HG03103 (cell line): ENCODE results near the gene PRKN.
A peak's percentile ranks its signal among the peaks of the same experiment; 100 is the strongest.

Experiments
- ATAC-seq: cut with Tn5 transposase; IDR thresholded peaks from one replicate; pipeline ENCODE4 v1.9.1; 2021; ENCODE audit warnings: low read depth; ENCODE audit not compliant: unreplicated experiment

The PRKN gene

GRCh38 chr6:162165479-162165878 is 562.1 kb downstream of the PRKN start:
- ATAC-seq: no peak

GRCh38 chr6:162157167-162157870 is 570.2 kb downstream of the PRKN start:
- peak; percentile 92 for ATAC-seq

GRCh38 chr6:162156146-162156545 is 571.4 kb downstream of the PRKN start:
- no peak for ATAC-seq

DNA sequence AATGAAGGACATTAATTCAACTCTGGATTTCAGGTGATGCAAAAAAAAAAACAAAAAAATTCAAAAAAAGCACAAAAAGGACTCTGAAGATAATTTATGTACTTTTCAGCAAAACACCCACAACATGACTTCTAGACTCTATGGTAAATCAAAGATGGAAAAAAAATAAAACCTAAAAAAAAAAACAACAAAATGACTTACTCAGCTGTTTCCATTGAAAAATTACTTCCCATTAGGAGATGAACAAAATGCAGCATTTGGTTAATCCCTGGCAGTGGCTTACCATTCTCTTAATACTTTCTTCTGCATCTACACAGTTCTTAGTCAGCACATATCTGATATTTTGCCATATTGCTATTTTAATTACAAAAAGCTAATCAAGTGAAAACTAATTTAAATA is 572.6 kb downstream of the PRKN start:
- ATAC-seq: no peak

DNA sequence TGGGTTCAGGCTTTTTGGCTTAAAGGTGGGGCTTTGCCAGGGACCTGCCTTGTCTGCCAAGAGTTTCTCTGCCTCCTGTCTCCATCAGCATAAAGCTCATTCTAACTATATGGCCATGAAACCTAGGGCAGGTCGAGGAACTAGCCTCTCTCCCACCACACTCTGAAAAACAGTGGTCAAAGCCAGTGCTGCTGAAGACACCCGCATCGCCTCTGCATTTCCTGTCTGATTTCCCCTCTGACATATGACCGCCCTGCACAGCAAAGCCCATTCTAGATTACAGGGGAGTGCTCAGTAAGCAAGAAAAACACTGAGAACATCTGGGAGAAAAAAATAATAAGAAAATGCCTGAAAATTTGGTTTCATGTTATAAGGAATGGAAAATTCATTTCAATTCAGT is 573.6 kb downstream of the PRKN start:
- ATAC-seq: no peak

DNA sequence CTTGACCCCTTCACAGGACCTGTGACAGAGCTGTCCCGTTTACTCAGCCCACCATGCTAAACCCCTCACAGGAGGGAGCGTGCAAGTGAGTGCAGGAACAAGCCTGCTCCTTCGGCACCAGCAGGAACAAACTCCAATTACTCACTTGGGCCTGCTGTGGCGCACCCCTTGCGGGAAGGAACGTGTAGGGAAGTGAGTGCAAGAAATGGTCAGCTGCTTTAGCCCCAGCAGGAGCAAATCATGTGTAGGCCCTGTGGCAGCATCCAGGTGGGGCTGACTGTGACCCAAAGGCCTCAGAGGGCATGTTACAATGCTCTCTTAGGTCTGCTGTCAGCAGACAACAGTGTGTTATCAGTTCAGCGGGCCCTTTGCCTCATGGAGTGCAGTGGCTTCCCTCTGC is 574.4 kb downstream of the PRKN start:
- ATAC-seq: no peak

GRCh38 chr6:162151021-162151665 is 576.4 kb downstream of the PRKN start:
- no peak for ATAC-seq

GRCh38 chr6:162150295-162150694 is 577.3 kb downstream of the PRKN start:
- no peak for ATAC-seq

DNA sequence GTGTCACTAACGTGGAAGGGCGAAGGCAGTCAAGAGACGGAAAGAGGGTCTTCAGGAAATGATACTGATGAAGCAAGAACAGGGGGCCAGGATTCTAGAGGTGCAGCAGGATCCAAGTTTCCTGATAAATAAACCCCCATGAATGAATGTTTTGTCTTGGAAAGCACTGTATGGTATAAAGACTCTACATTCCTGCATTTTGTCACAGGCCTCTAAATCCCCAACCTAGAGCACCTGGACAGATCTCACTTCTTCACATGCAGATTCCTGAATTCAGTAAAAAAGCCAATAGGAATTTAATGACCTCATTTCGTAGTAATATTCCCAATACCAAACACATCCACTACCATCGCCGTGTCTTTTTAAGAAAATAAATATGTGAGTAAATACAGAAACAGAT is 577.8 kb downstream of the PRKN start:
- no peak for ATAC-seq

DNA sequence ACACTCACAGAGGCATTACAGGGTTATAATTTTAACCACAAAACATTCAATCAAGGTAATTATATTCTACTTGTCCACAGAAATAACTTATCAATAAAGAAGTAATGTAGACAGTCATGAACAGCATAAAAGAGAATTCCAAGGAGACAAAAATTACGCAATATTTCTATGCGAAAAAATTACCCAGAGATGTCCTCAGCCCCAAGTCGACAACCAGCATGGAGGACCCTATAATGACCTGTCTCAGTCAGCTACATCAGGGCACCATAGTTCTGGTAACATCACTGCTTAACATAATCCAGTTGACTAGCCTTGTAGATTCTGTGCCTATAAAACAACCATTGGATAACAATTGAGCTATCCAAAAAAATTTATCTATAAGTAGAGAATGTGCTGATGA is 579.8 kb downstream of the PRKN start:
- ATAC-seq: no peak

DNA sequence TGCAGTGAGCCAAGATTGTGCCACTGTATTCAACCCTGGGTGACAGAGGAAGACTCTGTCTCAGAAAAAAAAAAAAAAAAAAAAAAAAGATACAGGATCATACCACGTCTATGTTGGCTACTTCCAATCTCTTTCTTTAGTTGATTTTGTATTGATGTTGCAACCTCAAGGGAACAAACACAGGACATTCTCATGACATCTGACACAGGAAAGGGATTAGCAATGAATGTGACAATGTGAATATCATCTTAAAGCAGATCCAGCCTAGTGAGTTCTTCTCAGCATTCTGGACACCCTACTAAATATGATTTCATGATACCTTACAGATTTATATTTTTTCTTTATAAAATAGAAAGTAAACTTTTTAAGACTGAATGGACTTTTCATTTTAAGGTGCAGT is 580.3 kb downstream of the PRKN start:
- ATAC-seq: no peak

GRCh38 chr6:162140251-162140852 is 587.2 kb downstream of the PRKN start:
- no peak for ATAC-seq

GRCh38 chr6:162125659-162126058 is 601.9 kb downstream of the PRKN start:
- no peak for ATAC-seq

DNA sequence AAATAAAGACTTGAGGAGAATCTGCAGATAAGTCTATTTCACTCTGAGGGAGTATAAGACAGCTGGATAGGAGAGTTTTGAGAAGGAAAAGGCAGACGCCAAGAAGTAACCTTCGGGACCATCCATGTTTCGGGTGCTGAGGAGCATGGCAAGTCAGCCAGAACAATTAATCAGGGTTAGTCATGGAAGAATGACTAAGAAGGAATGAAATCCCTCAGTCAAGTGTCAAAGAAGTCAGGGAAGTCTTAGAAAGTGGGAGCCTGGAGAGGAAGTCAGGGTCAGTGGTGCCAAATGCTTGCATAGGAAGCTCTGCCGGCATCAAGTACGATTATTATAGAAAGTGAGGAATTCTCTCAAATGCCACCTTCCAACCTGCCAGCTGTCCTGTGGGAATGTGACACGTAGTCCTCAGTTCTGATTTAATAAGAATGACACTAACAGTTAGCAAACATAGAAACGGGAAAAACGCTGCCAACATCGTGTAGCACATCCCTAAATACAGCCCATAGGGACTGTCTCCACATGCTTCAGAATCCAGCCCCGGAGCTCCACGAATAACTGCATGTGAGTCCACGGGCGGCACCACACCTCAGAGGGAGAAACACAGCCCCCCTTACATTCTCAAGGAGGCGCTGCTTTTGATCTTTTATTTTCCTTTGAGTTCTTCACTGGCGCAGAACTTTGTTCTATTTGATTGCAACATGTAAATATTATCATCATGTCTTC is 602.7 kb downstream of the PRKN start:
- ATAC-seq: no peak

DNA sequence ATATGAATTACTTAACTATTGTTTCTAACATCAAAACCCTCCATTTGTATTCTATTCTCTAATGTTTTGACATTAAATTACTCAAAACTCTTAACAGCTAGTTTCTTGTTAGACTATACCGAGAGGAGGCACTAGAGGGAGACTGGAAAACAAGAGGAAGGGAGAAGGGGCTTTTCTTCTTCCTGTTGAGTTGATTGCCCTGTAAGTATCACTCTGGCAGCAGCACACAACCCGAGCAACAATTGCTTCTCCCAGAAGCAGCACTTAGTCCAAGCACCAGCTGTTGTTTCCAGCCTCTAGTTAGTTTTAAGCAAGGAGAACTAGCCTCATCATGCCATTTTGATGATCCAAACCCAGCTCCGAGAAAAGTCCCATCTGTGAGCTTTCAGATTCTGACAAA is 603.8 kb downstream of the PRKN start:
- ATAC-seq: no peak

DNA sequence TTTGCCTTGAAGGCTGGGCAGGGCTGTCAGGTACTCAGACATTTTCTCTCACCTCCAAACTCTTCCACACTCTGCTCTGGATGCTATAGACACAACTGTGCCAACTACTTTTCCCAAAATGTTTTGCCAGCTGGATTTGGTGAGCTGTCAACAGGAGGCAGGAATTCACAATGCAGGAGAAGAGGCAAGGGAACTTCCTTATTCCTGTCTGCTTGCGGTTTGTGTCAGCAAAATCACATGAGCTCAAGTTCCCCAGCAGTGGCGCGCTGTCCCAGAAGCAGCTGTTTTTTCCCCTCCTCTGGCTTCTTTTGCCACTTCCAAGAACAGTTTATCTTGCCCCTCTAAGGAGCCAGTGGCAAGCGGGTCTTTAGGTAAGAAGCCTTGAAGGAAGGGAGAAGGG is 608.2 kb downstream of the PRKN start:
- ATAC-seq: no peak

DNA sequence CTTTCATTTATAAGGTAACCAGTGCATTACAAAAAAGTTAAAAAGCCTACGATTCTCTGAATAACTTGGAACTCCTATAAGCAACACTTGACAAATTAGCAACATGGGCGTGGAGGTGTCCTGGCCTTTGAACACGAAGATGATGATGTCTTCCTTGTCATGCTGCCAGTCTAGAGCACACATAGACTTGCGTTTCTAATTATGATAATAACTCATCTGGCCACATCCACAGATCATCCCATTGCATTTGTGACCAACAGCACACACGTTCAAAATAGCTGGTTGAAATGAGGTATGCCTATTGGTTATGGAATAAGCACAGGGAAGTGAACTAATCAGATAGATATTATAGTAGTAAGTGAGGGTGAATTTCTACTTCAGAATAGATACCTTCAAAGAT is 608.9 kb downstream of the PRKN start:
- no peak for ATAC-seq

GRCh38 chr6:162116902-162117525 is 610.6 kb downstream of the PRKN start:
- no peak for ATAC-seq

- ATAC-seq: no peak
Observed at GRCh38 chr6:162109480-162110050, 618.0 kb downstream of the PRKN start.

GRCh38 chr6:162108041-162108440 is 619.5 kb downstream of the PRKN start:
- ATAC-seq: no peak

DNA sequence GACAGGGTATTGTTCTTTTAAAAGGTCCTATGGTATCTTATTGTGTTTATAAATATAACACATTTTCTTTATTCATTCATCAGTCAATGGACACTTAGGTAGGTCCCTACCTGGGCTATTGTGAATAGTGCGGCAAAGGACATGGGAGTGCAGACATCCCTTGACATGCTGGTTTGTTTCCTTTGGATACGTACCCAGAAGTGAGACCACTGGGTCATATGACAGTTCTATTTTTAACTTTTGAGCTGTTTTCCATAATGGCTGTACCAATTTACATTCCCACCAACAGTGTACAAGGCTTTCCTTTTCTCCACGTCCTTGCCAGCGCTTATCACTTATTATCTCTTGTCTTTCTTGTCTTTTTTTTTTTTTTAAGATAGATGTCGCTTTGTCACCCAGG is 627.5 kb downstream of the PRKN start:
- ATAC-seq: no peak
